Measurements from ENCODE around the gene SENP6. TPM values are rescaled to one million over a fixed set of nuclear protein-coding genes. Genes with fewer than 3 reads are reported as not detected.

Gene SENP6
- total and polyA plus RNA-seq, 2 donors from 2014 or later, result 28.8 to 99.3 TPM

- intact Hi-C loops (cut with DNase I), result no loop called here
- Histone ChIP-seq H3K9me3 (ENCODE audit: control insufficient read depth in 2 of 3, insufficient read depth in 1 of 3, low read length in 3 of 3) (no peaks in the 10 kb centered on the region), H3K4me1 (ENCODE audit: control insufficient read depth in 2 of 3, insufficient read depth in 2 of 3, low read depth in 1 of 3, low read length in 3 of 3) (peaks cover 0 to 27% (median 5%) of the 10 kb centered on the region in 3 donors), H3K4me3 (ENCODE audit: low read length in 3 of 3) (no peak overlapping the region), H3K27ac (ENCODE audit: low read depth in 2 of 2, low read length in 2 of 2) (no peak overlapping the region), H3K36me3 (ENCODE audit: control insufficient read depth in 2 of 3, insufficient read depth in 3 of 3, low read length in 3 of 3) (peaks cover 0 to 4% (median 0%) of the 10 kb centered on the region in 3 donors), H3K27me3 (ENCODE audit: control insufficient read depth, insufficient read depth, low read length) (no peaks in the 10 kb centered on the region), H3K9ac (ENCODE audit: low read length in 3 of 3) (no peak overlapping the region)
- no peak for FAIRE-seq
- DNase-seq, result peak in 1 of 5 donors; percentile 19
- TF ChIP-seq, protein P1, sequence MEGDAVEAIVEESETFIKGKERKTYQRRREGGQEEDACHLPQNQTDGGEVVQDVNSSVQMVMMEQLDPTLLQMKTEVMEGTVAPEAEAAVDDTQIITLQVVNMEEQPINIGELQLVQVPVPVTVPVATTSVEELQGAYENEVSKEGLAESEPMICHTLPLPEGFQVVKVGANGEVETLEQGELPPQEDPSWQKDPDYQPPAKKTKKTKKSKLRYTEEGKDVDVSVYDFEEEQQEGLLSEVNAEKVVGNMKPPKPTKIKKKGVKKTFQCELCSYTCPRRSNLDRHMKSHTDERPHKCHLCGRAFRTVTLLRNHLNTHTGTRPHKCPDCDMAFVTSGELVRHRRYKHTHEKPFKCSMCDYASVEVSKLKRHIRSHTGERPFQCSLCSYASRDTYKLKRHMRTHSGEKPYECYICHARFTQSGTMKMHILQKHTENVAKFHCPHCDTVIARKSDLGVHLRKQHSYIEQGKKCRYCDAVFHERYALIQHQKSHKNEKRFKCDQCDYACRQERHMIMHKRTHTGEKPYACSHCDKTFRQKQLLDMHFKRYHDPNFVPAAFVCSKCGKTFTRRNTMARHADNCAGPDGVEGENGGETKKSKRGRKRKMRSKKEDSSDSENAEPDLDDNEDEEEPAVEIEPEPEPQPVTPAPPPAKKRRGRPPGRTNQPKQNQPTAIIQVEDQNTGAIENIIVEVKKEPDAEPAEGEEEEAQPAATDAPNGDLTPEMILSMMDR (IDR thresholded peaks at IDR 0.05; ENCODE audit: borderline replicate concordance, extremely low read depth, insufficient read depth), result no peak
Observed at GRCh38 chr6:75759207-75759606, 157.5 kb downstream of the SENP6 start.

- H3K27ac ChIP-seq (ENCODE audit: low read depth in 2 of 2, low read length in 2 of 2), result no peak overlapping the region
- peaks cover 0 to 29% (median 5%) of the 10 kb centered on the region in 3 donors for H3K4me1 ChIP-seq (ENCODE audit: control insufficient read depth in 2 of 3, insufficient read depth in 2 of 3, low read depth in 1 of 3, low read length in 3 of 3)
- FAIRE-seq (no peak), DNase-seq (no peak)
- H3K9ac ChIP-seq (ENCODE audit: low read length in 3 of 3), result no peak overlapping the region
- H3K36me3 ChIP-seq (ENCODE audit: control insufficient read depth in 2 of 3, insufficient read depth in 3 of 3, low read length in 3 of 3), result peaks cover 0 to 7% (median 0%) of the 10 kb centered on the region in 3 donors
- H3K9me3 ChIP-seq (ENCODE audit: control insufficient read depth in 2 of 3, insufficient read depth in 1 of 3, low read length in 3 of 3), result no peaks in the 10 kb centered on the region
- TF ChIP-seq, protein P1 (IDR thresholded peaks at IDR 0.05; ENCODE audit: borderline replicate concordance, extremely low read depth, insufficient read depth), result no peak
- H3K4me3 ChIP-seq (ENCODE audit: low read length in 3 of 3), result no peak overlapping the region
- intact Hi-C loops (cut with DNase I), result no loop called here
- no peaks in the 10 kb centered on the region for H3K27me3 ChIP-seq (ENCODE audit: control insufficient read depth, insufficient read depth, low read length)
Observed at GRCh38 chr6:75760320-75760719, 158.6 kb downstream of the SENP6 start.

GRCh38 chr6:75761489-75761888 lies 159.8 kb downstream of the SENP6 start:
- no peak overlapping the region for H3K4me3 ChIP-seq (ENCODE audit: low read length in 3 of 3)
- H3K27ac ChIP-seq (ENCODE audit: low read depth in 2 of 2, low read length in 2 of 2), result no peak overlapping the region
- intact Hi-C loops (cut with DNase I), result no loop called here
- no peaks in the 10 kb centered on the region for H3K9me3 ChIP-seq (ENCODE audit: control insufficient read depth in 2 of 3, insufficient read depth in 1 of 3, low read length in 3 of 3)
- H3K27me3 ChIP-seq (ENCODE audit: control insufficient read depth, insufficient read depth, low read length), result no peaks in the 10 kb centered on the region
- DNase-seq, result no peak
- peaks cover 0 to 29% (median 5%) of the 10 kb centered on the region in 3 donors for H3K4me1 ChIP-seq (ENCODE audit: control insufficient read depth in 2 of 3, insufficient read depth in 2 of 3, low read depth in 1 of 3, low read length in 3 of 3)
- H3K36me3 ChIP-seq (ENCODE audit: control insufficient read depth in 2 of 3, insufficient read depth in 3 of 3, low read length in 3 of 3), result peaks cover 0 to 7% (median 0%) of the 10 kb centered on the region in 3 donors
- TF ChIP-seq, protein P1 (IDR thresholded peaks at IDR 0.05; ENCODE audit: borderline replicate concordance, extremely low read depth, insufficient read depth), result no peak
- no peak for FAIRE-seq
- H3K9ac ChIP-seq (ENCODE audit: low read length in 3 of 3), result no peak overlapping the region

DNA sequence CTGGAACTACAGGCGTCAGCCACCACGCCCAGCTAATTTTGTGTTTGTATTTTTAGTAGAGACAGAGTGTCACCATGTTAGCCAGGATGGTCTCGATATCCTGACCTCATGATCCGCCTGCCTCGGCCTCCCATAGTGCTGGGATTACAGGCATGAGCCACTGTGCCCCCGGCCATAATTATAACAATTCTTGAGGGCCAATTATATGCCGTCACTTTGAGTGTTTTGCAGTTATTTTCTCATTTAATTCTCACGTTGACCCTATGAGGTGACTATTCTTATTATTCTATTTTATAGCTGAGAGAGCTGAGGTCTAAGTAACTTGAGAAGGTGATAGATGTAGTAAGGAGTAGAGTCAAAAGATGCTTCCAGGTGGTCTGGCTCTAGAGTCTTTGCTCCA lies 160.4 kb downstream of the SENP6 start:
- H3K27ac ChIP-seq (ENCODE audit: low read depth in 2 of 2, low read length in 2 of 2), result no peak overlapping the region
- H3K27me3 ChIP-seq (ENCODE audit: control insufficient read depth, insufficient read depth, low read length), result no peaks in the 10 kb centered on the region
- intact Hi-C loops (cut with DNase I), result no loop called here
- FAIRE-seq (no peak), DNase-seq (no peak)
- no peaks in the 10 kb centered on the region for H3K9me3 ChIP-seq (ENCODE audit: control insufficient read depth in 2 of 3, insufficient read depth in 1 of 3, low read length in 3 of 3)
- TF ChIP-seq, protein P1 (IDR thresholded peaks at IDR 0.05; ENCODE audit: borderline replicate concordance, extremely low read depth, insufficient read depth), result no peak
- H3K9ac ChIP-seq (ENCODE audit: low read length in 3 of 3), result no peak overlapping the region
- H3K36me3 ChIP-seq (ENCODE audit: control insufficient read depth in 2 of 3, insufficient read depth in 3 of 3, low read length in 3 of 3), result peaks cover 0 to 7% (median 0%) of the 10 kb centered on the region in 3 donors
- H3K4me3 ChIP-seq (ENCODE audit: low read length in 3 of 3), result no peak overlapping the region
- H3K4me1 ChIP-seq (ENCODE audit: control insufficient read depth in 2 of 3, insufficient read depth in 2 of 3, low read depth in 1 of 3, low read length in 3 of 3), result peaks cover 0 to 29% (median 5%) of the 10 kb centered on the region in 3 donors

Measured in kidney (tissue), 14 donors.